GM12865 (cell line): ENCODE measurements around the gene EFHC1.

Source experiments
- DNase-seq: peaks from one replicate; pipeline ENCODE4 v3.0.0; 2010; ENCODE audit warnings: low read depth
- H3K4me3 ChIP-seq: 2 replicates; pipeline ENCODE4 v1.5.1; 2011; ENCODE audit warnings: mild to moderate bottlenecking, low read depth, low read length, control low read depth
- TF ChIP-seq, protein P1 (sequence below): IDR thresholded peaks from 2 replicates; pipeline ENCODE4 v1.5.1; 2011; ENCODE audit warnings: low read length, control low read depth, low read depth, inconsistent platforms; ENCODE audit not compliant: insufficient read depth; ENCODE audit errors: missing control alignments

The EFHC1 gene

GRCh38 chr6:52568320-52568719, 148.2 kb downstream of the EFHC1 start:
- no peak overlapping the region for H3K4me3 ChIP-seq
- TF ChIP-seq, protein P1, sequence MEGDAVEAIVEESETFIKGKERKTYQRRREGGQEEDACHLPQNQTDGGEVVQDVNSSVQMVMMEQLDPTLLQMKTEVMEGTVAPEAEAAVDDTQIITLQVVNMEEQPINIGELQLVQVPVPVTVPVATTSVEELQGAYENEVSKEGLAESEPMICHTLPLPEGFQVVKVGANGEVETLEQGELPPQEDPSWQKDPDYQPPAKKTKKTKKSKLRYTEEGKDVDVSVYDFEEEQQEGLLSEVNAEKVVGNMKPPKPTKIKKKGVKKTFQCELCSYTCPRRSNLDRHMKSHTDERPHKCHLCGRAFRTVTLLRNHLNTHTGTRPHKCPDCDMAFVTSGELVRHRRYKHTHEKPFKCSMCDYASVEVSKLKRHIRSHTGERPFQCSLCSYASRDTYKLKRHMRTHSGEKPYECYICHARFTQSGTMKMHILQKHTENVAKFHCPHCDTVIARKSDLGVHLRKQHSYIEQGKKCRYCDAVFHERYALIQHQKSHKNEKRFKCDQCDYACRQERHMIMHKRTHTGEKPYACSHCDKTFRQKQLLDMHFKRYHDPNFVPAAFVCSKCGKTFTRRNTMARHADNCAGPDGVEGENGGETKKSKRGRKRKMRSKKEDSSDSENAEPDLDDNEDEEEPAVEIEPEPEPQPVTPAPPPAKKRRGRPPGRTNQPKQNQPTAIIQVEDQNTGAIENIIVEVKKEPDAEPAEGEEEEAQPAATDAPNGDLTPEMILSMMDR: no peak
- no peak for DNase-seq

DNA sequence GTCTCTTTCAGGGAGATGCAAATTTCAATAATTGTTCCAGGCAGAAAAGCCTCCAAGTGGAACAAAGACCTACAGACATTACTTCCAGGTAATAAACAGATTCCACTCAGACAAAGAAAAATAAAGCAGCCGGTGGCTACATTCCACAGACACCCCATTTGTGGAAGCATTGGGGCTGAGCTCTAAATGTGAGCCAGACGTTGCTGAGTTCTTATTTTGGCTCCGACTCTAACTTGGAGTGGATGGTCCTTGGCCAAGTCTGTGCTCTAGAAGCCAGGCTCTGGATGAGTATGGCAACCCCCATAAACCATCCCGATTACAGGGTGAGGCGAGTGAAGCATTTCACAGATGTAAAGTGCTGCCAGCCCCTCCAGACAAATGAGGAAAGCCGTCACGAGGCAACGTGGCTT, 150.2 kb downstream of the EFHC1 start:
- no peak overlapping the region for H3K4me3 ChIP-seq
- no peak for DNase-seq
- TF ChIP-seq, protein P1: no peak

DNA sequence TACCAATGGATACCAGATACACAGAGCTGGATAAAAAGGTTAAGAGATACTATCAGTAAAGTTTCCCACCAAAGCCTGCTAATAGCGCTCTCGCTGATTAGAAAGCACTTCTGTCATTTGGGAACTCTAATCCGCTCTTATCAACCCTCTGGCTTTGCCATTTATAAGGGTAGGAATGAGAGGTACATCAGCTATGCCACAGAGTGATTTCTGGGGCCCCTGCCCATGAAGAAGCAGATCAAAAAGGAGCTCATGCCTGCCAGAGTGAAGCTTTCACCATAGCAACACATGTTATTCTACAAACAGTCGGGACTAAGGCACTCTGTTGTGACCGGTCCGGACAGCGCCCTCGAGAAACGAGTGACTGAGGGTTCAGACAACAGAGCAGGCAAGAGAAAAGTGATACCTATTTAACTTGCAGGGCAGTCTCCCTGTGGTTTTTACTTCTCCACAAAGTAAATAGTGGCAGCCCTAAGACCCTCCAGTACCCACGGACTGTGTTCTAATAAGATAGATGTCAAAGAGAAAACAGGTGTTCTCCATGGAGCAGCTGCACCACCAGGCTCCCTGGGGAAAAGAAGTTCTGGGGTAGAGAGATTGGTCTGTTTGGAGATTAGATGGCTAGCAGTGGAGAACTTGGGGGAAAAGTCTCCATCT, 151.1 kb downstream of the EFHC1 start:
- TF ChIP-seq, protein P1: no peak
- no peak for DNase-seq

GRCh38 chr6:52572536-52572935, 152.4 kb downstream of the EFHC1 start:
- no peak for DNase-seq
- H3K4me3 ChIP-seq: no peak overlapping the region
- TF ChIP-seq, protein P1: no peak

More for the DNA sequence above, 151.1 kb downstream of the EFHC1 start:
- H3K4me3 ChIP-seq: no peak overlapping the region

- H3K4me3 ChIP-seq: no peak overlapping the region
- TF ChIP-seq, protein P1: no peak
- no peak for DNase-seq
These were observed 153.2 kb downstream of the EFHC1 start for GRCh38 chr6:52573295-52573694.
